K562 (cell line): ENCODE results near the gene CLEC3B. TPM values are rescaled to one million over a fixed set of nuclear protein-coding genes. Genes with fewer than 3 reads are reported as not detected.
A peak's percentile ranks its signal among the peaks of the same experiment; 100 is the strongest.

ENCODE experiments used
- BCOR ChIP-seq: fragments of 450-650 bp; IDR thresholded peaks from 2 replicates; pipeline ENCODE4 v1.6.1; 2016
- DIDO1 ChIP-seq: fragments of 450-650 bp; IDR thresholded peaks from 2 replicates; pipeline ENCODE4 v1.6.1; 2016; ENCODE audit warnings: low read depth, missing biosample characterization, missing genetic modification characterization
- DMBX1 ChIP-seq: fragments of 250-450 bp; sonication (Bioruptor Pico); IDR thresholded peaks from 2 replicates; pipeline ENCODE4 v1.8.0; 2022; ENCODE audit warnings: inconsistent platforms, mild to moderate bottlenecking, moderate library complexity, borderline replicate concordance
- EHMT2 ChIP-seq: fragments of 450-650 bp; IDR thresholded peaks from 2 replicates; pipeline ENCODE4 v1.6.1; 2018; ENCODE audit warnings: antibody characterized with exemption
- HES1 ChIP-seq: fragments of 450-650 bp; IDR thresholded peaks from 2 replicates; pipeline ENCODE4 v1.6.1; 2016; ENCODE audit warnings: low read depth, mild to moderate bottlenecking, moderate library complexity
- HMG20B ChIP-seq: fragments of 250-450 bp; sonication (Bioruptor Pico); IDR thresholded peaks from 2 replicates; pipeline ENCODE4 v1.5.0; 2021; ENCODE audit warnings: mild to moderate bottlenecking
- ILF3 ChIP-seq: fragments of 450-650 bp; IDR thresholded peaks from 2 replicates; pipeline ENCODE4 v1.6.1; 2018; ENCODE audit warnings: antibody characterized with exemption, mild to moderate bottlenecking, moderate library complexity, borderline replicate concordance
- MTA1 ChIP-seq: fragments of 450-650 bp; IDR thresholded peaks from 2 replicates; pipeline ENCODE4 v1.6.1; 2017; ENCODE audit warnings: borderline replicate concordance
- NBN ChIP-seq: fragments of 450-650 bp; IDR thresholded peaks from 2 replicates; pipeline ENCODE4 v1.6.1; 2016; ENCODE audit warnings: low read depth, mild to moderate bottlenecking
- NEUROD1 ChIP-seq: fragments of 150-350 bp; IDR thresholded peaks from 2 replicates; pipeline ENCODE4 v1.6.1; 2014; ENCODE audit warnings: borderline replicate concordance, low read length, low read depth; ENCODE audit not compliant: partially characterized antibody
- NFXL1 ChIP-seq: fragments of 450-650 bp; formaldehyde crosslinking; IDR thresholded peaks from 2 replicates; pipeline ENCODE4 v1.4.0; 2021; ENCODE audit warnings: mild to moderate bottlenecking
- PKNOX1 ChIP-seq: fragments of 450-650 bp; IDR thresholded peaks from 2 replicates; pipeline ENCODE4 v1.6.1; 2016
- RCOR1 ChIP-seq, 2 experiments: IDR thresholded peaks; 2 replicates each; pipeline ENCODE4 v1.6.1; 2012; ENCODE audit warnings: low read depth in 2 of 2, low read length in 2 of 2, borderline replicate concordance in 1 of 2, improper control_type of control experiment in 1 of 2
- SMAD1 ChIP-seq: fragments of 150-350 bp; IDR thresholded peaks from 2 replicates; pipeline ENCODE4 v1.6.1; 2014; ENCODE audit warnings: low read length, low read depth; ENCODE audit not compliant: partially characterized antibody
- TBL1XR1 ChIP-seq, 2 experiments: IDR thresholded peaks; 2 replicates each; pipeline ENCODE4 v1.6.1; 2012; ENCODE audit warnings: improper control_type of control experiment in 2 of 2, low read length in 2 of 2, mild to moderate bottlenecking in 1 of 2
- ZBTB17 ChIP-seq: fragments of 450-650 bp; formaldehyde crosslinking; IDR thresholded peaks from 2 replicates; pipeline ENCODE4 v1.4.0; 2020; ENCODE audit warnings: mild to moderate bottlenecking
- ZFP30 ChIP-seq: fragments of 250-450 bp; sonication (Bioruptor Pico); IDR thresholded peaks from 2 replicates; pipeline ENCODE4 v1.8.0; 2022; ENCODE audit warnings: moderate library complexity, mild to moderate bottlenecking, inconsistent platforms, borderline replicate concordance
- ZNF282 ChIP-seq: sonication (generic); formaldehyde crosslinking; IDR thresholded peaks from 2 replicates; pipeline ENCODE4 v1.8.1; 2023; ENCODE audit warnings: missing genetic modification reagents
- ZNF507 ChIP-seq: conservative IDR thresholded peaks from 2 replicates; pipeline ENCODE4 v1.6.1; 2017; ENCODE audit warnings: missing genetic modification characterization, missing compliant biosample characterization
- ZNF586 ChIP-seq: fragments of 450-650 bp; formaldehyde crosslinking; conservative IDR thresholded peaks from 2 replicates; pipeline ENCODE4 v1.4.0; 2020; ENCODE audit warnings: mild to moderate bottlenecking, moderate library complexity
- ZNF766 ChIP-seq: fragments of 200-800 bp; sonication (Bioruptor generic); conservative IDR thresholded peaks from 2 replicates; pipeline ENCODE4 v1.6.1; 2016; ENCODE audit warnings: missing genetic modification characterization, missing compliant biosample characterization
- polyA plus RNA-seq, 8 experiments: library from polyadenylated mRNA; depleted of rRNA in 4 of 8; stranded (reverse) in 5 of 8; unstranded in 3 of 8; fragments of >200 nt; fragmentation: Nextera tagmentation in 2 of 8; fragmentation: Illumina TruSeq in 1 of 8; extraction: Ambion mirVana in 2 of 8; extraction: Trizol in 1 of 8; gene quantifications; 2 replicates each; pipeline versions ENCODE4 v1.2.1 to v1.2.3, GENCODE V29; 2011 to 2014; ENCODE audit warnings: inconsistent platforms in 1 of 8, missing spikeins in 1 of 8
- total RNA-seq, 7 experiments: library from RNA; depleted of rRNA in 6 of 7; stranded (reverse); fragments of >200 nt in 6 of 7; fragmentation: Illumina TruSeq in 2 of 7; extraction: Trizol in 2 of 7; gene quantifications; 2 replicates each; pipeline versions ENCODE4 v1.2.1 to v1.2.3, GENCODE V29; 2011 to 2021; ENCODE audit warnings: low replicate concordance in 1 of 7
- TF ChIP-seq, protein P1 (sequence below), 2 experiments: fragments of 450-650 bp in 1 of 2; sonication (generic) in 1 of 2; formaldehyde crosslinking in 1 of 2; IDR thresholded peaks in 1 of 2; conservative IDR thresholded peaks in 1 of 2; 2 replicates each; pipeline versions ENCODE4 v1.6.1 to v1.8.1; 2016 to 2023; ENCODE audit warnings: mild to moderate bottlenecking in 2 of 2, moderate library complexity in 2 of 2, inconsistent platforms in 1 of 2, missing genetic modification reagents in 1 of 2
- TF ChIP-seq, protein P2 (sequence below): fragments of 250-450 bp; sonication (Bioruptor Pico); IDR thresholded peaks from 2 replicates; pipeline ENCODE4 v1.5.0; 2021; ENCODE audit warnings: mild to moderate bottlenecking, moderate library complexity

The CLEC3B gene
- total and polyA plus RNA-seq, 9 of the 15 experiments (the other 6 are each of a cell fraction or from before 2014, with no cell fraction given), result not detected

DNA sequence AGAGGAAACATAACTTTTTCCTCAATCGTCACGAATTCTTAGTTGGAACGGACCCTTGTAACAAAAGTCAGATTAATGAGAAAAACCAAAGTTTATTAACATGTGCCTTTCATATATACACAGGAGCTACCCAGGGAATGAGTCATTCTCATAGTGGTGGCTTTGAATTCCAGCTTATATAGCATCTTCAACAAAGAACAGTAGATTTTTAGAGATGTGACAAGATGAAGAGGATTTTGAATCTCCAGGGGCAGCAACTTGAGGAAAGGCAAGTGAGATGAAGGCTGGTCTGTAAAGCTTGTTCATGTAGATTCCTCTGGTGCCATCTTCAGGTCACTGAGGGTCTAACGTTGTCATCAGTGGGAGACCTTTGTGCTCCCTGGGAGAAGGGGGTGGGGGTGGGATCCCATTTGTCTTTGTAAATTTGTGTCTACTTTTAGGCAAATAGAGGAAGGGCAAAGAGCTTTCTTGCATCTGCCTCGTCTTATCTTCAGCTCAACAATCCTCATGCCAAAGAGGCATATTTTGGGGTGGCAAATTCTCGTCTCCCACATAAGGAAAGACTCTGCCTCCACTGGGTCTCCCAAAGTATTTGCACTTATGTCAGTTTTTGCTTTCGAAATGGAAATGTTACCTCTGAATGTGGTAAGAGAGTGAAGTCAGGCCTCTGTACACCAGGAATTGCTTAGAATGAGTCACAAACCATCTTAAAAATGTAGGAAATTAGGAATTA lies 29.5 kb downstream of the CLEC3B start (continued):
- TF ChIP-seq EHMT2 (0 out of 2 replicates have a peak, but pooled peaks have one; percentile 46), TBL1XR1 (IDR thresholded peaks at IDR 0.05; ENCODE audit: low read length in 2 of 2) (no peak), ZNF586 (CRISPR knock-in tag) (no peak), HES1 (no peak), MTA1 (0 out of 2 replicates have a peak, but pooled peaks have one; percentile 40), BCOR (no peak), ZNF766 (peak; percentile 20; the same call in 1 of the 2 replicates), DMBX1 (CRISPR knock-in tag) (peak; percentile 42; the same call in 1 of the 2 replicates), NFXL1 (no peak), ZFP30 (CRISPR knock-in tag) (no peak), SMAD1 (no peak), ZNF507 (tag) (no peak), PKNOX1 (no peak), RCOR1 (IDR thresholded peaks at IDR 0.05; ENCODE audit: borderline replicate concordance in 1 of 2, low read depth in 2 of 2, low read length in 2 of 2) (peak in 1 of 2 experiments; percentile 71; a peak in 1 of 4 replicates), ZNF282 (no peak), NBN (peak; percentile 77), HMG20B (CRISPR knock-in tag) (no peak), NEUROD1 (no peak), ILF3 (no peak), DIDO1 (tag) (no peak), ZBTB17 (CRISPR knock-in tag) (no peak)
- TF ChIP-seq, protein P1, sequence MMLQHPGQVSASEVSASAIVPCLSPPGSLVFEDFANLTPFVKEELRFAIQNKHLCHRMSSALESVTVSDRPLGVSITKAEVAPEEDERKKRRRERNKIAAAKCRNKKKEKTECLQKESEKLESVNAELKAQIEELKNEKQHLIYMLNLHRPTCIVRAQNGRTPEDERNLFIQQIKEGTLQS (IDR thresholded peaks at IDR 0.05), result peak; percentile 69
- TF ChIP-seq, protein P1 (CRISPR knock-in tag; conservative IDR thresholded peaks at IDR 0.05), result no peak
- TF ChIP-seq, protein P2, sequence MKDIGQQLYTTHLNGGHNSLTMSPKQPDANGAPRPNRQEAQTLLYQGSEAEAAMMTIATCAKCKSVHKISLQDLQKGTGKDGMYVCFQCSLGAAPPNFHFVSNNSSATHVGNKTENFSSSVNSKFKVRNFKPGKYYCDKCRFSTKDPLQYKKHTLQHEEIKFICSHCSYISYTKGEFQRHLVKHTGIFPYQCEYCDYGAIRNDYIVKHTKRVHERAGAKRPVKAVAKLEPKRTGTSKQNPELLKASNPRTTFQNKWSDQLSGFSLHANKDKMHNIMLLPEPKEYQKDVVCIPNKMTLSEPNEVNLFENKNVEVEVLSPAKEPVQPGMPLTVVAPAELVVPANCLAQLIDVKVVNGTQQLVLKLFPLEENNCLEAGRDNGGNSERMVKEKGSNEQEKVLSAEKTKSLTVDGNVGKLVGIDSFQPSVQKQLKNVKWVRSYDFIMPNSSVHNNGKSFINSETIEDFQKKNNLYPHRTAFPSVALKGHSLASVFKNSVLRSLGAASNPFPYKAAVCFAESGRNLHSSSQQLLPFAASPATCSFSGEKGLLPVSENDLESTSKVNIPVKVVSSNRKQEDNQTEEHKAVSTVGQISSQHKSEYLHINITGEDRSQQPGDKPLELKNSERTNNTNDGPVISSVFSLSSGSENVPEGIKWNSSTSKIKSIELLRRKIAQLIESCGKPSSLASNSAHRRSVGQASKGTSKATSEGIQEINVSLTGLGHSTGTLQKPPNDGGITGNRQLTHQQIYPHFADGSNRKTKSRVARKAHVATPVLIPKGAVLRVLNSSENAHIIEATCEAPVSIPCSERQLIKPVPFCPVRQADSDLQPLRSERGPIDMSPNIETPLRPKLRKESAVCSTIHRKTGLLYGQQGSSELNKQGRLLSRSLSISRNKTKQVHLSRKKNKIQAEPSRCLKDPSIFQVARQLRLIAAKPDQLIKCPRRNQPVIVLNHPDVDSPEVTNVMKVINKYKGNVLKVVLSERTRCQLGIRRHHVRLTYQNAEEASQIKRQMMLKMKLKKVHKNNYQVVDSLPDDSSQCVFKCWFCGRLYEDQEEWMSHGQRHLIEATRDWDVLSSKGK (CRISPR knock-in tag), result 0 out of 2 replicates have a peak, but pooled peaks have one; percentile 34
